ENCODE data around the gene TRABD2B.

Gene TRABD2B

GRCh38 chr1:48018799-48019198 is 21.6 kb upstream of the TRABD2B start:
- Histone ChIP-seq H3K9ac (ENCODE audit: low read length) (no peak overlapping the region), H3K27me3 (replicated peaks; ENCODE audit: control insufficient read depth, insufficient read depth, low read length) (no peaks in the 10 kb centered on the region), H3K36me3 (ENCODE audit: control insufficient read depth, insufficient read depth, low read length, severe bottlenecking) (no peaks in the 10 kb centered on the region), H3K4me3 (ENCODE audit: low read length) (no peak overlapping the region), H3K4me1 (ENCODE audit: control insufficient read depth, insufficient read depth, low read length) (peaks cover 40% of the 10 kb centered on the region), H3K9me3 (ENCODE audit: control insufficient read depth, low read length) (no peaks in the 10 kb centered on the region)
- DNase-seq (ENCODE audit: low read depth) = no peak

DNA sequence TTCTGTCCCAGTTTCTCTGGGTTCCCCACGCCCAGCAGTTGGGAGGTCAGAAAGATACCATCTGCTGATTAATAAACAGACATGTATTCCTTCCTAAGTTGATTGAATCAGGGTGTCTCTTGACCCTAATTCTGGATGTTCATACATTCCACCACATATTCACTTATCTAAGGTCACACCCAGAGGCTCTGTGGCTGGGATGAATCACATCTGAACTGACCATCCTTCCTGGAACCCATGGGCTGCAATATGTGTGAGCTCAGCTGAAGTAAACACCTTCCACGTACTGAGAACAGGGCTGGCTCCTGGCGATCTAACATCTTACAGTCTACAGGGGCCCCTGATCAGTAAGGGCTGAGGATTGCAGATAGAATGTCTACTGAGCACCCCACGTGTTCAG is 20.5 kb upstream of the TRABD2B start:
- Histone ChIP-seq H3K27me3 (replicated peaks; ENCODE audit: control insufficient read depth, insufficient read depth, low read length) (no peaks in the 10 kb centered on the region), H3K36me3 (ENCODE audit: control insufficient read depth, insufficient read depth, low read length, severe bottlenecking) (no peaks in the 10 kb centered on the region), H3K9ac (ENCODE audit: low read length) (peak overlapping the region; percentile 9), H3K4me1 (ENCODE audit: control insufficient read depth, insufficient read depth, low read length) (peaks cover 40% of the 10 kb centered on the region), H3K4me3 (ENCODE audit: low read length) (no peak overlapping the region), H3K9me3 (ENCODE audit: control insufficient read depth, low read length) (no peaks in the 10 kb centered on the region)
- DNase-seq (ENCODE audit: low read depth) = no peak

GRCh38 chr1:48016515-48016914 is 19.3 kb upstream of the TRABD2B start:
- Histone ChIP-seq H3K36me3 (ENCODE audit: control insufficient read depth, insufficient read depth, low read length, severe bottlenecking) (no peaks in the 10 kb centered on the region), H3K9me3 (ENCODE audit: control insufficient read depth, low read length) (no peaks in the 10 kb centered on the region), H3K27me3 (replicated peaks; ENCODE audit: control insufficient read depth, insufficient read depth, low read length) (no peaks in the 10 kb centered on the region), H3K4me3 (ENCODE audit: low read length) (no peak overlapping the region), H3K4me1 (ENCODE audit: control insufficient read depth, insufficient read depth, low read length) (peaks cover 40% of the 10 kb centered on the region), H3K9ac (ENCODE audit: low read length) (no peak overlapping the region)
- no peak for DNase-seq (ENCODE audit: low read depth)

GRCh38 chr1:48013270-48013669 is 16.1 kb upstream of the TRABD2B start:
- H3K4me3 ChIP-seq (ENCODE audit: low read length) = no peak overlapping the region
- no peaks in the 10 kb centered on the region for H3K27me3 ChIP-seq (replicated peaks; ENCODE audit: control insufficient read depth, insufficient read depth, low read length)
- H3K9ac ChIP-seq (ENCODE audit: low read length) = no peak overlapping the region
- no peaks in the 10 kb centered on the region for H3K9me3 ChIP-seq (ENCODE audit: control insufficient read depth, low read length)
- no peak for DNase-seq (ENCODE audit: low read depth)
- peaks cover 19% of the 10 kb centered on the region for H3K4me1 ChIP-seq (ENCODE audit: control insufficient read depth, insufficient read depth, low read length)
- no peaks in the 10 kb centered on the region for H3K36me3 ChIP-seq (ENCODE audit: control insufficient read depth, insufficient read depth, low read length, severe bottlenecking)

- no peak for DNase-seq (ENCODE audit: low read depth)
- peaks cover 3% of the 10 kb centered on the region for H3K27me3 ChIP-seq (replicated peaks; ENCODE audit: control insufficient read depth, insufficient read depth, low read length)
- no peaks in the 10 kb centered on the region for H3K9me3 ChIP-seq (ENCODE audit: control insufficient read depth, low read length)
- no peaks in the 10 kb centered on the region for H3K36me3 ChIP-seq (ENCODE audit: control insufficient read depth, insufficient read depth, low read length, severe bottlenecking)
- peaks cover 18% of the 10 kb centered on the region for H3K4me1 ChIP-seq (ENCODE audit: control insufficient read depth, insufficient read depth, low read length)
- no peak overlapping the region for H3K9ac ChIP-seq (ENCODE audit: low read length)
- H3K4me3 ChIP-seq (ENCODE audit: low read length) = no peak overlapping the region
Observed at GRCh38 chr1:48007047-48007446, 9.9 kb upstream of the TRABD2B start.

- H3K9ac ChIP-seq (ENCODE audit: low read length) = no peak overlapping the region
- no peak overlapping the region for H3K4me3 ChIP-seq (ENCODE audit: low read length)
- H3K27me3 ChIP-seq (replicated peaks; ENCODE audit: control insufficient read depth, insufficient read depth, low read length) = peaks cover 5% of the 10 kb centered on the region
- H3K9me3 ChIP-seq (ENCODE audit: control insufficient read depth, low read length) = no peaks in the 10 kb centered on the region
- H3K36me3 ChIP-seq (ENCODE audit: control insufficient read depth, insufficient read depth, low read length, severe bottlenecking) = no peaks in the 10 kb centered on the region
- H3K4me1 ChIP-seq (ENCODE audit: control insufficient read depth, insufficient read depth, low read length) = peaks cover 18% of the 10 kb centered on the region
- no peak for DNase-seq (ENCODE audit: low read depth)
Observed at GRCh38 chr1:48006264-48006663, 9.1 kb upstream of the TRABD2B start.

GRCh38 chr1:48005253-48006117 is 8.3 kb upstream of the TRABD2B start:
- no peaks in the 10 kb centered on the region for H3K9me3 ChIP-seq (ENCODE audit: control insufficient read depth, low read length)
- DNase-seq (ENCODE audit: low read depth) = no peak
- H3K9ac ChIP-seq (ENCODE audit: low read length) = no peak overlapping the region
- no peak overlapping the region for H3K4me3 ChIP-seq (ENCODE audit: low read length)
- peaks cover 18% of the 10 kb centered on the region for H3K4me1 ChIP-seq (ENCODE audit: control insufficient read depth, insufficient read depth, low read length)
- H3K27me3 ChIP-seq (replicated peaks; ENCODE audit: control insufficient read depth, insufficient read depth, low read length) = peaks cover 12% of the 10 kb centered on the region
- H3K36me3 ChIP-seq (ENCODE audit: control insufficient read depth, insufficient read depth, low read length, severe bottlenecking) = no peaks in the 10 kb centered on the region

- Histone ChIP-seq H3K9ac (ENCODE audit: low read length) (no peak overlapping the region), H3K4me3 (ENCODE audit: low read length) (no peak overlapping the region), H3K27me3 (replicated peaks; ENCODE audit: control insufficient read depth, insufficient read depth, low read length) (peaks cover 16% of the 10 kb centered on the region), H3K4me1 (ENCODE audit: control insufficient read depth, insufficient read depth, low read length) (peaks cover 18% of the 10 kb centered on the region), H3K9me3 (ENCODE audit: control insufficient read depth, low read length) (no peaks in the 10 kb centered on the region), H3K36me3 (ENCODE audit: control insufficient read depth, insufficient read depth, low read length, severe bottlenecking) (no peaks in the 10 kb centered on the region)
- no peak for DNase-seq (ENCODE audit: low read depth)
Observed at GRCh38 chr1:48003741-48004531, 6.8 kb upstream of the TRABD2B start.

DNA sequence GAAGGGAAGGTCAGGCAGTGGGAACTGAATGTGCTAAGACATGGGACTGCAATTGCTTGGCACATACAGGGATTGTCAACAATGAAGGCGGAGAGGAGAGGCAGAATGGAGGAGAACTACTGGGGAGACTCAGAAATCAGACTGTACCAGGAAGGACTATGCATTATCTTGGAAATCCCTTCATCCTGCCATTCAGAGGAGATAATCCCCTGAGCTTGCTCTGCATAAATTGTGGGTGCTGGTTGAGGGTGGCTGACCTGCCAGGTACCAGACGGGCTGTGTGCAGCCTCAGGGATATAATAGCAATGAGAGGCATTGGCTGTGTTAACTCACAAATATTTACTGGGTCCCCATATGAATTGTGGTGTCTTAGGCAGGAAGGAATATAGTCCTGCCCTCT is 5.0 kb upstream of the TRABD2B start:
- DNase-seq (ENCODE audit: low read depth) = no peak
- peaks cover 17% of the 10 kb centered on the region for H3K4me1 ChIP-seq (ENCODE audit: control insufficient read depth, insufficient read depth, low read length)
- H3K36me3 ChIP-seq (ENCODE audit: control insufficient read depth, insufficient read depth, low read length, severe bottlenecking) = no peaks in the 10 kb centered on the region
- no peak overlapping the region for H3K9ac ChIP-seq (ENCODE audit: low read length)
- H3K9me3 ChIP-seq (ENCODE audit: control insufficient read depth, low read length) = no peaks in the 10 kb centered on the region
- H3K27me3 ChIP-seq (replicated peaks; ENCODE audit: control insufficient read depth, insufficient read depth, low read length) = peaks cover 24% of the 10 kb centered on the region
- no peak overlapping the region for H3K4me3 ChIP-seq (ENCODE audit: low read length)

DNA sequence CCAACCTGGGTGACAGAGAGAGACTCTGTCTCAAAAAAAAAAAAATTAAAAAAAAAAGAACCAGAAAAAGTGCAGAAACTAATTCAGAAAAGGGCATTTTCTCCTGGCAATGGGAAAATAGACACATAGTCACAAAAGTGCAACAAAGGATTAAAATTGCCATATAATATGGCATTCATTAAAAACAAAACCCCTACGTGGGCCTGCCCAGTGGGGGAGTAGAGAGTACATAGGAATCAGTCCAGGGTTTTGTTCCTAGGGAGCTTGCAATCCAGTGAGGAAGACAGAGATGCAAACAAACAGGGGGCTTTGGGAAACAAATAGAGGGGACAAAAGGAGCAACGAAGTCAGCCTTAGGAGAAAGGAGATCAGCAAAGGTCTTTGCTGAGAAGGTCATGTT is 4.5 kb upstream of the TRABD2B start:
- Histone ChIP-seq H3K4me3 (ENCODE audit: low read length) (no peak overlapping the region), H3K4me1 (ENCODE audit: control insufficient read depth, insufficient read depth, low read length) (peaks cover 12% of the 10 kb centered on the region), H3K9me3 (ENCODE audit: control insufficient read depth, low read length) (no peaks in the 10 kb centered on the region), H3K27me3 (replicated peaks; ENCODE audit: control insufficient read depth, insufficient read depth, low read length) (peaks cover 24% of the 10 kb centered on the region), H3K36me3 (ENCODE audit: control insufficient read depth, insufficient read depth, low read length, severe bottlenecking) (no peaks in the 10 kb centered on the region), H3K9ac (ENCODE audit: low read length) (no peak overlapping the region)
- no peak for DNase-seq (ENCODE audit: low read depth)

GRCh38 chr1:48000883-48001282 is 3.7 kb upstream of the TRABD2B start:
- Histone ChIP-seq H3K9ac (ENCODE audit: low read length) (no peak overlapping the region), H3K27me3 (replicated peaks; ENCODE audit: control insufficient read depth, insufficient read depth, low read length) (peaks cover 24% of the 10 kb centered on the region), H3K36me3 (ENCODE audit: control insufficient read depth, insufficient read depth, low read length, severe bottlenecking) (no peaks in the 10 kb centered on the region), H3K4me3 (ENCODE audit: low read length) (no peak overlapping the region), H3K4me1 (ENCODE audit: control insufficient read depth, insufficient read depth, low read length) (peaks cover 8% of the 10 kb centered on the region), H3K9me3 (ENCODE audit: control insufficient read depth, low read length) (no peaks in the 10 kb centered on the region)
- no peak for DNase-seq (ENCODE audit: low read depth)

Measured in adipocyte (in vitro differentiated cells).